Measurements from ENCODE around the gene ABTB2. TPM values are rescaled to one million over a fixed set of nuclear protein-coding genes. Genes with fewer than 3 reads are reported as not detected.

ABTB2 gene
- total RNA-seq, 1 experiment from 2014 or later, result 3.1 TPM

GRCh38 chr11:34292111-34292510, 65.7 kb downstream of the ABTB2 start:
- POLR2A ChIA-PET, result no interaction called here
- CTCF ChIA-PET, result interaction anchor here (0.6 to 1.1 kb wide), 2 partner anchors 82 to 117 kb away, joined by 3 to 6 read pairs; no protein-coding TSS in a partner anchor
- Mint-ChIP-seq H3K4me1 (ENCODE audit: insufficient read depth, unreplicated experiment) (no peaks in the 10 kb centered on the region), H3K9me3 (ENCODE audit: unreplicated experiment) (no peaks in the 10 kb centered on the region), H3K4me3 (ENCODE audit: unreplicated experiment) (no peak overlapping the region), H3K27me3 (ENCODE audit: insufficient read depth, unreplicated experiment) (no peaks in the 10 kb centered on the region), H3K36me3 (ENCODE audit: insufficient read depth, unreplicated experiment) (no peaks in the 10 kb centered on the region), H3K27ac (ENCODE audit: low read depth, unreplicated experiment) (no peak overlapping the region)
- TF ChIP-seq CTCF (IDR thresholded peaks at IDR 0.05; ENCODE audit: unreplicated experiment), result no peak
- intact Hi-C loops (cut with micrococcal nuclease), result no loop called here
- DNase-seq (ENCODE audit: unreplicated experiment), result no peak
- BruUV-seq (replicated peaks), result no TSS peak

DNA sequence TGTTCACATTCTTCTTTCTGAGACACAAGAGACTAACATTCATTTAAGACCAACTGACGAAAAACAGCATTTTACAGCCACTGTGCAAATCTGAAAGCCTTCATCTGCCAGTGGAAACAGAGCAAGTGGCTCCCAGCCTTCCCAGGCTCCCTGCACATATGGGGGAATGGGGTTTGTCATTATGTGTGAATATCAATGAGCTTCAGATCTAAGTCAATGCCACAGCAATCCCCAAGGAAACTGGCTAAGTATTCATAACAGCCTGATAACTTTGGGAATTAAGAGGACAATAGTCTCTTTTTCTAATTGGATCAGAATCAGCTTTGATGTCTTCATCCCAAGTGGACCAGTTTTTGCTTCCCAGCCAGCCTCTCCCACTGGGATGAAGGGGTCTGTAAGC, 66.9 kb downstream of the ABTB2 start:
- ChIA-PET CTCF (interaction anchor here (0.6 kb wide), 1 partner anchor 14 kb away, joined by 3 read pairs; no protein-coding TSS in a partner anchor), POLR2A (interaction anchor here (0.9 to 1.0 kb wide), 2 partner anchors 8 to 10 kb away, joined by 3 to 4 read pairs; no protein-coding TSS in a partner anchor)
- intact Hi-C loops (cut with micrococcal nuclease), result no loop called here
- H3K9me3 Mint-ChIP-seq (ENCODE audit: unreplicated experiment), result no peaks in the 10 kb centered on the region
- H3K4me3 Mint-ChIP-seq (ENCODE audit: unreplicated experiment), result no peak overlapping the region
- BruUV-seq (replicated peaks), result no TSS peak
- H3K36me3 Mint-ChIP-seq (ENCODE audit: insufficient read depth, unreplicated experiment), result peaks cover 6% of the 10 kb centered on the region
- H3K4me1 Mint-ChIP-seq (ENCODE audit: insufficient read depth, unreplicated experiment), result no peaks in the 10 kb centered on the region
- H3K27ac Mint-ChIP-seq (ENCODE audit: low read depth, unreplicated experiment), result no peak overlapping the region
- H3K27me3 Mint-ChIP-seq (ENCODE audit: insufficient read depth, unreplicated experiment), result no peaks in the 10 kb centered on the region
- DNase-seq (ENCODE audit: unreplicated experiment), result no peak
- no peak for TF ChIP-seq CTCF (IDR thresholded peaks at IDR 0.05; ENCODE audit: unreplicated experiment)

GRCh38 chr11:34288492-34288891, 69.3 kb downstream of the ABTB2 start:
- no peaks in the 10 kb centered on the region for H3K4me1 Mint-ChIP-seq (ENCODE audit: insufficient read depth, unreplicated experiment)
- no peak for DNase-seq (ENCODE audit: unreplicated experiment)
- intact Hi-C loops (cut with micrococcal nuclease), result no loop called here
- POLR2A ChIA-PET, result no interaction called here
- no peaks in the 10 kb centered on the region for H3K27me3 Mint-ChIP-seq (ENCODE audit: insufficient read depth, unreplicated experiment)
- H3K9me3 Mint-ChIP-seq (ENCODE audit: unreplicated experiment), result no peaks in the 10 kb centered on the region
- H3K4me3 Mint-ChIP-seq (ENCODE audit: unreplicated experiment), result no peak overlapping the region
- peaks cover 6% of the 10 kb centered on the region for H3K36me3 Mint-ChIP-seq (ENCODE audit: insufficient read depth, unreplicated experiment)
- H3K27ac Mint-ChIP-seq (ENCODE audit: low read depth, unreplicated experiment), result no peak overlapping the region
- no TSS peak for BruUV-seq (replicated peaks)
- CTCF ChIA-PET, result no interaction called here
- no peak for TF ChIP-seq CTCF (IDR thresholded peaks at IDR 0.05; ENCODE audit: unreplicated experiment)

DNA sequence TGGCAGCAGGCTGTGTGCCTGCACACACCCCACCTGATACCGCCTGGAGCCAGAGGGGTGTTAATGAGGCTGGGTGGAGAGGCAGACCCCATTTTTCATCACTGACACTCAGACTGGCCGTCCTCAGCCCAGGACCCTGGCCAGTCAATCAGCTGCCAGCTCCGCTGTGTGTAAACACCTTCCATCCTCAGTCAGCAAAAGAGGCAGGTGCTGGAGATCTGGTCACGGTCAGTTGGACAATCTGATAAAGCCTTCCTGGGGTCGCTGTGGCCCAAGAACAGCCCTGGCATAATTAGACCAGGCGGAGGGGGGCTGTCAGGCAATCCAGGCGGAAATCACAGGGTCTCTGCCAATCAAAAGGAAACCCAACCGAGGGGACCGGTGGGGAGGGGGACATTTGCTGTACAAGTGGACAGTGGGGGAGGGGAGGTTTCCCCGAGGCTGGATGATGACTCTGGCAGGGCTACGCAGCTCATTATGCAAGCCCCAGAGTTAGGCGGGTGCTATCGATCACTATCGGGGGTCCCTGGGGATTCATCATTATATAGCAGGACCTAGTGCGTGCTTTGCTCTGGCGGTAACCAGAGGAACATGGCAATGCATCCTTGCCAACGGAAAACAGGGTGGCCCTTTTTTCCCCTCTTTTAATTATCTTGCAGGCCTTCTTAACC, 72.9 kb downstream of the ABTB2 start:
- H3K4me1 Mint-ChIP-seq (ENCODE audit: insufficient read depth, unreplicated experiment), result peaks cover 7% of the 10 kb centered on the region
- no peak for DNase-seq (ENCODE audit: unreplicated experiment)
- no peaks in the 10 kb centered on the region for H3K9me3 Mint-ChIP-seq (ENCODE audit: unreplicated experiment)
- no peak overlapping the region for H3K27ac Mint-ChIP-seq (ENCODE audit: low read depth, unreplicated experiment)
- intact Hi-C loops (cut with micrococcal nuclease), result no loop called here
- H3K27me3 Mint-ChIP-seq (ENCODE audit: insufficient read depth, unreplicated experiment), result no peaks in the 10 kb centered on the region
- no peak for TF ChIP-seq CTCF (IDR thresholded peaks at IDR 0.05; ENCODE audit: unreplicated experiment)
- H3K4me3 Mint-ChIP-seq (ENCODE audit: unreplicated experiment), result no peak overlapping the region
- POLR2A ChIA-PET, result no interaction called here
- CTCF ChIA-PET, result no interaction called here
- BruUV-seq (replicated peaks), result no TSS peak
- H3K36me3 Mint-ChIP-seq (ENCODE audit: insufficient read depth, unreplicated experiment), result peaks cover 6% of the 10 kb centered on the region

Measured in MCF 10A (cell line).